ENCODE data around the gene PELI2. TPM values are rescaled to one million over a fixed set of nuclear protein-coding genes. Genes with fewer than 3 reads are reported as not detected.

PELI2 gene
- total and polyA plus RNA-seq, 3 donors from 2014 or later = 14.5 to 32.5 (median 27.6) TPM

GRCh38 chr14:56176530-56176929 is 58.3 kb downstream of the PELI2 start:
- TF ChIP-seq POLR2A (IDR thresholded peaks at IDR 0.05) (no peak), CTCF (IDR thresholded peaks at IDR 0.05) (no peak)
- intact Hi-C loops (cut with DNase I; ENCODE audit: low total_unique reads) = no loop called here
- DNase-seq = no peak
- Histone ChIP-seq H3K4me3 (no peak overlapping the region), H3K27ac (no peak overlapping the region), H3K36me3 (ENCODE audit: low read depth, missing control alignments) (no peaks in the 10 kb centered on the region), H3K4me1 (no peaks in the 10 kb centered on the region), H3K9me3 (no peaks in the 10 kb centered on the region), H3K27me3 (no peaks in the 10 kb centered on the region)
- WGBS, 2 donors = 91 to 93% methylated on average over 3 of the region's 3 CpGs

GRCh38 chr14:56177036-56177435 is 58.8 kb downstream of the PELI2 start:
- H3K27me3 ChIP-seq = no peaks in the 10 kb centered on the region
- no peak for TF ChIP-seq POLR2A (IDR thresholded peaks at IDR 0.05)
- no peak for TF ChIP-seq CTCF (IDR thresholded peaks at IDR 0.05)
- H3K27ac ChIP-seq = no peak overlapping the region
- H3K4me1 ChIP-seq = no peaks in the 10 kb centered on the region
- 57 to 70% methylated on average over 2 of the region's 2 CpGs for WGBS, 2 donors
- H3K36me3 ChIP-seq (ENCODE audit: low read depth, missing control alignments) = no peaks in the 10 kb centered on the region
- H3K9me3 ChIP-seq = no peaks in the 10 kb centered on the region
- no peak for DNase-seq
- no peak overlapping the region for H3K4me3 ChIP-seq
- intact Hi-C loops (cut with DNase I; ENCODE audit: low total_unique reads) = no loop called here

GRCh38 chr14:56180754-56181542 is 62.7 kb downstream of the PELI2 start:
- no peak for DNase-seq
- intact Hi-C loops (cut with DNase I; ENCODE audit: low total_unique reads) = no loop called here
- TF ChIP-seq CTCF (IDR thresholded peaks at IDR 0.05) (no peak), POLR2A (IDR thresholded peaks at IDR 0.05) (no peak)
- H3K9me3 ChIP-seq = no peaks in the 10 kb centered on the region
- peak overlapping the region in 1 of 2 donors; percentile 43 for H3K27ac ChIP-seq
- H3K4me3 ChIP-seq = no peak overlapping the region
- H3K36me3 ChIP-seq (ENCODE audit: low read depth, missing control alignments) = no peaks in the 10 kb centered on the region
- 68% methylated on average over 4 of the region's 4 CpGs for WGBS, 2 donors
- H3K27me3 ChIP-seq = no peaks in the 10 kb centered on the region
- no peaks in the 10 kb centered on the region for H3K4me1 ChIP-seq

- H3K36me3 ChIP-seq (ENCODE audit: low read depth, missing control alignments) = no peaks in the 10 kb centered on the region
- 85 to 92% methylated on average over 2 of the region's 2 CpGs for WGBS, 2 donors
- no peaks in the 10 kb centered on the region for H3K4me1 ChIP-seq
- H3K9me3 ChIP-seq = no peaks in the 10 kb centered on the region
- peak overlapping the region in 1 of 2 donors; percentile 58 for H3K27ac ChIP-seq
- no peak overlapping the region for H3K4me3 ChIP-seq
- DNase-seq = no peak
- TF ChIP-seq POLR2A (IDR thresholded peaks at IDR 0.05) (no peak), CTCF (IDR thresholded peaks at IDR 0.05) (no peak)
- H3K27me3 ChIP-seq = no peaks in the 10 kb centered on the region
- intact Hi-C loops (cut with DNase I; ENCODE audit: low total_unique reads) = no loop called here
Measured at GRCh38 chr14:56181681-56182085, 63.5 kb downstream of the PELI2 start.

- no peaks in the 10 kb centered on the region for H3K36me3 ChIP-seq (ENCODE audit: low read depth, missing control alignments)
- no peak for DNase-seq
- intact Hi-C loops (cut with DNase I; ENCODE audit: low total_unique reads) = no loop called here
- no peaks in the 10 kb centered on the region for H3K27me3 ChIP-seq
- peak overlapping the region in 1 of 2 donors; percentile 58 for H3K27ac ChIP-seq
- WGBS, 2 donors = 40 to 55% methylated on average over 4 of the region's 4 CpGs
- H3K4me3 ChIP-seq = no peak overlapping the region
- no peak for TF ChIP-seq POLR2A (IDR thresholded peaks at IDR 0.05)
- TF ChIP-seq CTCF (IDR thresholded peaks at IDR 0.05) = no peak
- no peaks in the 10 kb centered on the region for H3K9me3 ChIP-seq
- H3K4me1 ChIP-seq = no peaks in the 10 kb centered on the region
Measured at GRCh38 chr14:56182410-56182809, 64.2 kb downstream of the PELI2 start.

Data from testis (tissue), 3 donors.